Fibroblast of the conjunctiva (primary cell): Measurements from ENCODE around the gene PROKR1.

Experiments used
- DNase-seq: peaks from one replicate; pipeline ENCODE4 v3.0.0-alpha.2; 2010; ENCODE audit warnings: low read depth

The PROKR1 gene

DNA sequence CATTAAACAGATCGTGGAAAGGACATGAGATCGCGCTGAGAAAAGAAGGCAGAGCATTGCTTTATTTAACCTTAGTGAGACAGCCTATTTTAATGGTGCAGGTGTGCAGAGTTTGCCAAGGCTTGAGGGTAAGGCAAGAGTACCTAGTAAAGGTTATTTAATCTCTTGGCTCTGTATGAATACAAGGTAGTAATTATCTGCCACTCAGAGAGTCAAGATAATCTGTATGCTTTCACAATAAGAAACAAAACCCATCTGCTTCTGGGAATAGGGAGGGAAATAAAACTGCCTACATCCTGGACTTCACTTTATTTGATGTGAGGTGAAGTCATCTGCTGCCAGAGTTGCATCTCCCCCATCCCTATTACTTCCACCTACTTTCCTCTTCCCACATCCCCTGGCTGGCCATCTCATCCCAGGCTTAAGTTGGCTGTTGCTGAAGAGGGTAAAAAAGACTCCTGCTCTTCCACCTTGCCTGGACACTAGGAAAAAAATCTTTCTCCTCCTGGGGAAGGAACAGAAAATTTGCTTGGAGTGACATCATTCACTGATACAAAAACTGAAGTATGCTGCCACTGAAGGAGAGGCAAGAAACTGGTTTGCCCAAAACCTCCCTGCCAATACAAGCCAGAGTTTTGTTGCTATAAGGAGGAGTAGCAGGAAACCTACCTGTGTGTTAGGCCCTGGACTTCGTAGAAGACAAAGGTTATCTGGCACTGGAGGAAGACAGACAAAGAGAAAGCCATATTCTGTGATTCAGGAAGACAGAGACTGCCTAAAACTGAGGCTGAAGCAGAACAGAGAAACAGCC lies 55.4 kb downstream of the PROKR1 start:
- no peak for DNase-seq

DNA sequence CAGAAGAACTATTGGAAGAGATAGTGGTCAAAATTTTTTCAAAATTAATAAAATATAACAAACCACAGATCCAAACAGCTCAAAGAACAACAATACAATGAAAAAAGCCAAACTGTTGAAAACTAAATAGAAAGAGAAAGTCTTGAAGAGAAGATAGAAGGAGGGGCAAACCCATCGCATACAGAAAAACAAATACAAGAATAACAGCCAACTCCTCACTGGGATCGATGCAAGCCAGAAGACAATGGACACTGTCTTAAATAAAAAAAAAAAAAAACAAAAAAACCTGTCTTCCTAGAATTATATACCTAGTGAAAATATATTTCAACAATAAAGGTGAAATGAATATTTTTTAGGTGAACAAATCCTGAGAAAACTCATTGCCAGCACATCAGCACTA lies 57.2 kb downstream of the PROKR1 start:
- DNase-seq, result no peak

DNA sequence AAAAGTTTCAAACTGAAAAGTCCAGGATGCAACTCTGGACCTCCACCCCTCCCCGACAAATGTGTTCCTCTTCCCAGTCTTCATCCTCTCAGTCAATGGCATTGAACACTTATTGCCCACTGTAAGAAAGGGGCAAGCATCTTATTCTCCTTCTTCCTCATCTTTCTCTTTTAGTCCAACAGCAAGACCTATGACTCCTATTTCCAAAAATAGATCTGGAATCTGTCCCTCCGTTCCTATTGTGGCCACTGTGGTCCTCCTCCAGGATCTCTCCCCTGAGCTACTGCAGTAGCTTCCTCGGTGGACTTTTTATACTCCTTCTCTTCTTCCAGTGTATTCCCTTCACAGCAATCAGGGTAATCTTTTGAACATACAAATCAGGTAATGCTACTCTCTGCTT lies 63.3 kb downstream of the PROKR1 start:
- no peak for DNase-seq
